Thyroid gland (tissue), 4 donors: ENCODE results near the gene TOR1A. TPM values are rescaled to one million over a fixed set of nuclear protein-coding genes. Genes with fewer than 3 reads are reported as not detected.

Source experiments
- DNase-seq, 2 donors: peaks; one replicate each; pipeline ENCODE4 v3.0.0-alpha.2; 2019
- H3K27ac ChIP-seq, 3 donors: fragments of 200-600 bp; sonication (generic); 1 replicate in 2 of 3; 2 replicates in 1 of 3; pipeline ENCODE4 v1.5.1; 2016 to 2019; ENCODE audit warnings: mild to moderate bottlenecking in 1 of 3, moderate library complexity in 1 of 3
- H3K27me3 ChIP-seq: fragments of 200-600 bp; sonication (generic); one replicate; pipeline ENCODE4 v1.5.1; 2019
- H3K36me3 ChIP-seq, 2 donors: fragments of 200-600 bp; sonication (generic); one replicate each; pipeline ENCODE4 v1.5.1; 2016 to 2019
- H3K4me1 ChIP-seq, 2 donors: fragments of 200-600 bp; sonication (generic); one replicate each; pipeline ENCODE4 v1.5.1; 2017 to 2019
- H3K4me3 ChIP-seq, 3 donors: fragments of 200-600 bp; sonication (generic); replicated peaks in 1 of 3; 1 replicate in 2 of 3; 2 replicates in 1 of 3; pipeline ENCODE4 v1.5.1; 2016; ENCODE audit warnings: mild to moderate bottlenecking in 1 of 3
- H3K9me3 ChIP-seq: fragments of 200-600 bp; sonication (generic); one replicate; pipeline ENCODE4 v1.5.1; 2017
- POLR2A ChIP-seq, 2 donors: fragments of 450-650 bp; IDR thresholded peaks; one replicate each; pipeline ENCODE4 v1.6.1; 2017; ENCODE audit warnings: antibody characterized with exemption in 2 of 2, mild to moderate bottlenecking in 2 of 2, moderate library complexity in 1 of 2
- WGBS, 2 donors: methylation state at CpG; one replicate each; pipeline ENCODE4 v1.1.5; 2017; 5-methylcytosine and 5-hydroxymethylcytosine counted together
- intact Hi-C: fragments of 100-400 bp; cut with DNase I; formaldehyde crosslinking; loops from one replicate; pipeline ENCODE4 v1.15.1; 2023
- total RNA-seq, 4 donors: library from RNA; depleted of rRNA; stranded (reverse); fragments of >200 nt; gene quantifications; one replicate each; pipeline ENCODE4 v1.2.3, GENCODE V29; 2016
- TF ChIP-seq, protein P1 (sequence below), 6 experiments: fragments of 200-600 bp in 3 of 6; fragments of 450-650 bp in 3 of 6; sonication (generic) in 3 of 6; IDR thresholded peaks; one replicate each; pipeline ENCODE4 v1.5.1; 2016 to 2019; ENCODE audit warnings: antibody characterized with exemption in 6 of 6, mild to moderate bottlenecking in 2 of 6, inconsistent platforms in 1 of 6, moderate library complexity in 1 of 6

Gene TOR1A, protein sequence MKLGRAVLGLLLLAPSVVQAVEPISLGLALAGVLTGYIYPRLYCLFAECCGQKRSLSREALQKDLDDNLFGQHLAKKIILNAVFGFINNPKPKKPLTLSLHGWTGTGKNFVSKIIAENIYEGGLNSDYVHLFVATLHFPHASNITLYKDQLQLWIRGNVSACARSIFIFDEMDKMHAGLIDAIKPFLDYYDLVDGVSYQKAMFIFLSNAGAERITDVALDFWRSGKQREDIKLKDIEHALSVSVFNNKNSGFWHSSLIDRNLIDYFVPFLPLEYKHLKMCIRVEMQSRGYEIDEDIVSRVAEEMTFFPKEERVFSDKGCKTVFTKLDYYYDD
- total RNA-seq, result 10 to 100 TPM; 30.0 to 61.2 (median 42.8) TPM

DNA sequence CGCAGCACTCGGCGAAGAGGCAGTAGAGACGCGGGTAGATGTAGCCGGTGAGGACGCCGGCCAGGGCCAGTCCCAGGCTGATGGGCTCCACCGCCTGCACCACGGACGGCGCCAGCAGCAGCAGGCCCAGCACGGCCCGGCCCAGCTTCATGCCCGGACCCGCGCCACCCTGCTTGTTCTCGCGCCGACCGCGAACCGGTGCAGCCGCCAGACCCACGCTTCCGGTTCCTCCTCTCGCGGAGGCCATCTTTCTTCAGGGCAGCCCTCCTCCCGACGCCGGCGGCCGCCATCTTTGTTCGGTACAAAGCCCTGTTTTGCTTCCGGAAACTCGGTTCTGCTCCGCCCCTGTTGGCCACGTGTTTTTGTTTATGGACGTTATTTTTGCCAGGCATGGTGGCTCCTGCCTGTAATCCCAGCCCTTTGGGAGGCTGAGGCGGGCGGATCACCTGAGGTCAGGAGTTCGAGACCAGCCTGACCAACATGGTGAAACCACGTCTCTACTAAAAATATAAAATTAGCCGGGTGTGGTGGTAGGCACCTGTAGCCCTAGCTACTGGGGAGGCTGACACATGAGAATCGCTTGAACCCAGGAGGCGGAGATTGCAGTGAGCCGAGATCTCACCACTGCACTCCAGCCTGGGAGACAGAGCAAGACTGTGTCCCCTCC is at the start of gene TOR1A:
TOR1A (minus strand) TSS at position 202 of the 667 bp plus-strand sequence; CDS start at position 151, 51 bp downstream.
- Histone ChIP-seq H3K36me3 (peaks cover 22 to 25% of the 10 kb centered on the region in 2 donors), H3K4me1 (peaks cover 6 to 7% of the 10 kb centered on the region in 2 donors), H3K27me3 (no peaks in the 10 kb centered on the region), H3K27ac (peak within 1 kb of the TSS; percentile 10 to 65 (median 60)), H3K4me3 (peak within 1 kb of the TSS in 2 of 3 donors; percentile 68 to 94), H3K9me3 (no peaks in the 10 kb centered on the region)
- TF ChIP-seq, protein P1, sequence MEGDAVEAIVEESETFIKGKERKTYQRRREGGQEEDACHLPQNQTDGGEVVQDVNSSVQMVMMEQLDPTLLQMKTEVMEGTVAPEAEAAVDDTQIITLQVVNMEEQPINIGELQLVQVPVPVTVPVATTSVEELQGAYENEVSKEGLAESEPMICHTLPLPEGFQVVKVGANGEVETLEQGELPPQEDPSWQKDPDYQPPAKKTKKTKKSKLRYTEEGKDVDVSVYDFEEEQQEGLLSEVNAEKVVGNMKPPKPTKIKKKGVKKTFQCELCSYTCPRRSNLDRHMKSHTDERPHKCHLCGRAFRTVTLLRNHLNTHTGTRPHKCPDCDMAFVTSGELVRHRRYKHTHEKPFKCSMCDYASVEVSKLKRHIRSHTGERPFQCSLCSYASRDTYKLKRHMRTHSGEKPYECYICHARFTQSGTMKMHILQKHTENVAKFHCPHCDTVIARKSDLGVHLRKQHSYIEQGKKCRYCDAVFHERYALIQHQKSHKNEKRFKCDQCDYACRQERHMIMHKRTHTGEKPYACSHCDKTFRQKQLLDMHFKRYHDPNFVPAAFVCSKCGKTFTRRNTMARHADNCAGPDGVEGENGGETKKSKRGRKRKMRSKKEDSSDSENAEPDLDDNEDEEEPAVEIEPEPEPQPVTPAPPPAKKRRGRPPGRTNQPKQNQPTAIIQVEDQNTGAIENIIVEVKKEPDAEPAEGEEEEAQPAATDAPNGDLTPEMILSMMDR (IDR thresholded peaks at IDR 0.05), result no peak
- peak in 1 of 2 donors; percentile 78 for TF ChIP-seq POLR2A (IDR thresholded peaks at IDR 0.05)
- intact Hi-C loops, result no loop called here
- peak; percentile 93 to 96 for DNase-seq
- 10 to 11% methylated on average over 18 to 21 of the region's 47 CpGs for WGBS, 2 donors

DNA sequence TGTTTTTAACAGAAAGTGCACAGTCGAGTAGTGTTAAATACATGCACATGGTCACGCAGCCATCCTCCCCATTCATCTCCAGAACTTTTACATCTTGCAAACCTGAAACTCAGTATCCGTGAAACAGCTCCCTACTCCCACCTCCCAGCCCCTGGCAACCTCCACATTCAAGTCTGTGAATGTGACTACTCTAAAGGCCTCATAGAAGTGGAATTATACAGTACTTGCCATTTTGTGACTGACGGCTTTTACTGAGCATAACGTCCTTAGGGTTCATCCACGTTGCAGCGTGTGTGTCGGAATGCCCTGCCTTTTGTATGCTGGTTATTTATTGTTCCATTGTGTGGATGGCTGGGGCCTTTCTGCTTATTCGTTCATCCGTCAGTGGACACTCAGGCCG is 47.1 kb upstream of the TOR1A start:
- H3K27me3 ChIP-seq, result no peaks in the 10 kb centered on the region
- no peak overlapping the region for H3K27ac ChIP-seq
- peaks cover 33 to 38% of the 10 kb centered on the region in 2 donors for H3K36me3 ChIP-seq
- intact Hi-C loops, result no loop called here
- no peak for DNase-seq
- no peaks in the 10 kb centered on the region for H3K9me3 ChIP-seq
- WGBS, 2 donors, result 93 to 95% methylated on average over 10 to 11 of the region's 11 CpGs
- H3K4me3 ChIP-seq, result no peak overlapping the region
- no peaks in the 10 kb centered on the region for H3K4me1 ChIP-seq
- TF ChIP-seq, protein P1 (IDR thresholded peaks at IDR 0.05), result no peak
- TF ChIP-seq POLR2A (IDR thresholded peaks at IDR 0.05), result no peak

DNA sequence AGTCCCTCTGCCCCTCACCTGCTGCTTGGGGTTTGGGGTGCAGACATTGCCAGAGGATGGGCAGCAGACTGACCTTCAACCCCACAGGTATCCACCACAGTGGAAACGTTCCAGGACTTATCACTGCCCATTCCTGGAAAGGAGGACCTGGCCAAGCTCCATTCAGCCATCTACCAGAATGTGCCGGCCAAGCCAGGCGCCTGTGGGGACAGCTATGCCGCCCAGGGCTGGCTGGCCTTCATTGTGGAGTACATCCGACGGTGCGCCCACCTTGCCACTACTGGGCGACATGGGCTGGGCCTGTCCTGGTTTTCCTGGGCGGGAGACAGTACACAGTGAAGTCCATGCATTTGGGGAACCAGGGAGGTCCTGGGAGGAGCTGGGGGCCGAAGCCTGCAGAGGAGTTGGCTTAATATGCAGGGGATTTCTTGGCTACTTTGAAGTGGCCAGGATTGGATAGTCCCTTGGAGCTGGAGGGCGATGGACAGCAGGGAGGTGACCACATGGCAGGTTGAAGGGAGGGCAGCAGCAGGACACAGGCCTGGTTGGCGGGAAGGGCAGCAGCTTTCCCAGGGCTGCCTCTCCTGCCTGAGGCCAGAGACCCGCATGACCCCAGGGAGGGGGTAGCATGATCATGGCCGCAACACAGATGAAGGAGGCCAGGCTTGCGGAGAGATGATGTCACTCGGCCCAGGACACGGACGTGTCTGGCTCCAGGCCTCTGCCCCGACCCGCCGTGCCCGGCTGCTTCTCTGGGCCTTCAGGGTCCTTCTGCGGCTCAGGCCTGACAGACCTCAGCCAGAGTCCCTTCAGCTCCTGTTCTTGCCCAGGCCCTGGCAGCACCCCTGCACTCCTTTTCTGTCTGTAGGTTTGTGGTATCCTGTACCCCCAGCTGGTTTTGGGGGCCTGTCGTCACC is 45.9 kb upstream of the TOR1A start:
- Histone ChIP-seq H3K36me3 (peaks cover 29 to 32% of the 10 kb centered on the region in 2 donors), H3K27ac (no peak overlapping the region), H3K4me1 (no peaks in the 10 kb centered on the region), H3K4me3 (no peak overlapping the region), H3K9me3 (no peaks in the 10 kb centered on the region), H3K27me3 (no peaks in the 10 kb centered on the region)
- DNase-seq, result no peak
- 91 to 94% methylated on average over 13 to 22 of the region's 24 CpGs for WGBS, 2 donors
- TF ChIP-seq POLR2A (IDR thresholded peaks at IDR 0.05), result no peak
- TF ChIP-seq, protein P1 (IDR thresholded peaks at IDR 0.05), result no peak
- intact Hi-C loops, result no loop called here

DNA sequence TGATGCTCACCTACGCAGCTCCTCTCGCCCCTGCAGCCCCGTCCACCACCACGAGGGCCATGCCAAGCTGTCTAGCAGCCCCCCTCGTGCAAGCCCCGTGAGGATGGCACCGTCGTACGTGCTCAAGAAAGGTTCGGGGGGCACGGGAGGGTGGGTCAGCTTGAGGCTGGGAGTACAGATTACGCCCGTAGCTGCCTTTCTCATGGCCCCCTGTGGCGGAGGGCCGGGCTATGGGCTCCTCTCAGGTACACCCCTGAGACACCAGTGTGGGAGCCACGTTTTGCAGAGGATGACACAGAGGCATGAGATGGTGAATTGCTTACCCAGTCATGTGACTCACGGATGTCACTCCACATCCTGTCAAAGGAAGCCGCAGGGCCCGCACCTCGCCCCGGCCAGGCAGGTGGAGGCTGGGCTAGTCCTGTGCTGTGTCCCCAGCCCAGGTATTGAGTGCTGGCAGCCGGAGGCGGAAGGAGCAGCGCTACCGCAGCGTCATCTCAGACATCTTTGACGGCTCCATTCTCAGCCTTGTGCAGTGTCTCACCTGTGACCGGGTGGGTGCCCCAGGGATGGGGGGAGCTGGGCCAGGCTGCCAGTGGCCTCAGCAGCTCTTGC is 45.0 kb upstream of the TOR1A start:
- intact Hi-C loops, result no loop called here
- no peaks in the 10 kb centered on the region for H3K4me1 ChIP-seq
- H3K9me3 ChIP-seq, result no peaks in the 10 kb centered on the region
- DNase-seq, result no peak
- no peaks in the 10 kb centered on the region for H3K27me3 ChIP-seq
- H3K4me3 ChIP-seq, result no peak overlapping the region
- H3K36me3 ChIP-seq, result peaks cover 22 to 27% of the 10 kb centered on the region in 2 donors
- WGBS, 2 donors, result 46 to 94% methylated on average over 4 to 24 of the region's 28 CpGs
- TF ChIP-seq, protein P1 (IDR thresholded peaks at IDR 0.05), result no peak
- TF ChIP-seq POLR2A (IDR thresholded peaks at IDR 0.05), result no peak
- H3K27ac ChIP-seq, result no peak overlapping the region
